Neuron (in vitro differentiated cells): ENCODE measurements around the gene FAM210A.

Experiments used
- H2AFZ ChIP-seq: one replicate; pipeline ENCODE4 v1.6.1; 2013; ENCODE audit warnings: low read depth, mild to moderate bottlenecking, inconsistent platforms, low read length, moderate library complexity
- H3K27me3 ChIP-seq: one replicate; pipeline ENCODE4 v1.6.1; 2013; ENCODE audit warnings: low read length; ENCODE audit not compliant: insufficient read depth
- H3K36me3 ChIP-seq: one replicate; pipeline ENCODE4 v1.6.1; 2013; ENCODE audit warnings: low read length; ENCODE audit not compliant: insufficient read depth
- H3K4me1 ChIP-seq: one replicate; pipeline ENCODE4 v1.6.1; 2013; ENCODE audit warnings: low read length; ENCODE audit not compliant: insufficient read depth
- H3K4me3 ChIP-seq: 2 replicates; pipeline ENCODE4 v1.5.1; 2013; ENCODE audit warnings: mild to moderate bottlenecking, low read length, moderate library complexity
- H3K9me3 ChIP-seq: one replicate; pipeline ENCODE4 v1.6.1; 2013; ENCODE audit warnings: low read length

The FAM210A gene

DNA sequence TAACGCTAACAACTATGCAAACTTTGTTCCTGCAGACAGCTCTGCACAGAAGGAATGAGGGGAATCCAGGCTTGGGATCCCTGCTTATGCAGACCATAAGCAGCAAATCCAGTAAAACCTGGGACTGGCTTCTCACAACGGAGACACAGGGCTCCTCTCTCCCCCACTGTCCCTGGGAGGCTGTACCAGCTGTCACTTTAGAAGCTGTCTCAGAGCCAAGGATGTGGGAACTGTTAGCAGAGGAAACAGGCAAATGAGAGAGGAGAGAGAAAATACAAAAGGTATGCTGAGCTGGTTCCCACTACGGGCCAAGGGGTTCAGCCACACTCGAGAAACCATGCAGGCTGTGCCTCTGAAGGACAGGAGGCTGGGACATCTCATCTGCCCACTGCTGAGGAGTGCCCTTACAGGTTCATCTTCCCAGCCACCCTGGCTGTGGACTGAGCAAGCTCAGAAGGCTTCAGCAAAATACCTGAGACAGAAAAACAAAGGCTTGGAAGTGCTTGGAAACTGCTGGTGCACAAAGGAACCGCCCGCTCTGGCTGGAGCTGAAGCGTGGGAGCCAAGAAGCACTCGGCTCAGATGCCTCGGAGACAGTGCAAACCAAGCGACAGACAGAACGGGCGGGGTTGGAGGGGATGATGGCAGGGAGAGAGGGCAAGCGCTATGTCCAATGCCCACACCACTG is 72.5 kb downstream of the FAM210A start:
- no peaks in the 10 kb centered on the region for H3K36me3 ChIP-seq
- H3K27me3 ChIP-seq: no peaks in the 10 kb centered on the region
- H3K9me3 ChIP-seq: no peaks in the 10 kb centered on the region
- H3K4me1 ChIP-seq: peaks cover 3% of the 10 kb centered on the region
- H3K4me3 ChIP-seq: no peak overlapping the region
- H2AFZ ChIP-seq: no peak overlapping the region

DNA sequence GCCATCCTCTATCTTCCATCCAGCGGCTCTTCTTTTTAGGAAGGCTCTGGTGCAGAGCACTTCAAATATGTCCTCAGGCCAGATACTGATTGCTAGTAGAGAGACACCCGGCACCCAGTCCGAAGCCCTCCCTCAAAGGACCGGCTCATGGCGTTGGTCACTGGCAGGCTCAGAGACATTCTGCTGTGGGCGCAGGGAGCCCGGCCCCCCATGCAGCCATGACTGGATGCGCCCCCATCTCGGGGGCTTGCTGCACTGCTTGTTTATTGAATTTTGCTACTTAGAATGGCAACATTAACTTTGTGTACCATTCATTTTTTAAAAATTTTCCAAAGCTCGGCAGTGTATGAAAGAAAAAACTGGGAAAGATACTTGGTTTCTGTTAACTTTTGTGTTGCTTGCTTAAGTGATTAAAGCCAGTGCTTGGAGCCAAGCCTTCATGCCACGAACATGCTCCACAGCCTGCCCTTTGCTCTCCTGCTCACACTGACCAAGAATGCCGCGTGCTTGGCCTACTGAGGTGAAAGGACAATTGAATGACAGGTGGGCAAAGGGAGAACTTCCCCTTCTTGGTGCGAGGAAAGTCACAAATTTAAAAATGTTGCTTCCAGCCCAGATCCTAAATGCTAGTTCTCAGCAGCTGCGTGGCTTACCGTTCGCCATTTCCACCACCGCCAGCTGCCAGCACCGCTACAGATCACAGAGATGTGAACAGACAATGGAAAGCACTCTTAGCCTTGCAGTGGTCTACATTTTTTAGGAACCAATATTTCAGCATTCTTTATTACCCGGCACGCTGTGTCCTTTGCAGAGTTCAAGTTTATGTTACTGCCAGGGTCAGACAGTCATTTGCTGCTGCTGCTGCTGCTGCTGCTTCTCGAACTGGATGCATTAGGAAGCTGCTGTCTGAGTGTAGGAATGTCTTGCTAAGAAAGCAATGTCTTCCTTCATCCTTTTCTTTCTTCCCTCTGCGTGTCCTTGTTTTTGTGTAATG is 76.7 kb downstream of the FAM210A start:
- H2AFZ ChIP-seq: no peak overlapping the region
- no peaks in the 10 kb centered on the region for H3K27me3 ChIP-seq
- H3K4me1 ChIP-seq: peaks cover 3% of the 10 kb centered on the region

DNA sequence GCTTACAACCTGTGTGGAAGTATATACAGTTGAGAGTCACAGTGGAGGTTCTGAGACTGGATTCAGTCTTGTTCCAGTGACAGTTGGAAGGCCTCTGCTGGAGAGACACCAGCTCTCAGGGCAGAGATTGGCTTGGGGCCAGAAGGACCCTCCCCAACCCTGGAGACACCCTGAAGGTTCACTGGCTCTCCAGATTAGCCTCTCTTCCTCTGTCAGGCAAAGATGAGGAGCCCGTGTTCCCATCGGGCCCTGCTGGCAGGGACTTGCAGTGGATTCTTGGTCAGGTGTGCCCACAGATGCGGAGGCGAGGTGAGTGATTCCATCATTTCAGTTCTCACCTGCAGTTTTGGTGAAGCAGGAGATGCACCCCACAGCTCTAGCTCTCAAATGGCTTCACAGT is 78.6 kb downstream of the FAM210A start:
- Histone ChIP-seq H3K27me3 (no peaks in the 10 kb centered on the region), H3K9me3 (no peaks in the 10 kb centered on the region), H3K4me3 (no peak overlapping the region), H2AFZ (no peak overlapping the region), H3K36me3 (no peaks in the 10 kb centered on the region), H3K4me1 (peaks cover 3% of the 10 kb centered on the region)

More for the DNA sequence above, 76.7 kb downstream of the FAM210A start:
- H3K9me3 ChIP-seq: no peaks in the 10 kb centered on the region
- H3K36me3 ChIP-seq: no peaks in the 10 kb centered on the region
- H3K4me3 ChIP-seq: no peak overlapping the region

GRCh38 chr18:13646633-13647032 is 79.7 kb downstream of the FAM210A start:
- Histone ChIP-seq H2AFZ (no peak overlapping the region), H3K27me3 (no peaks in the 10 kb centered on the region), H3K4me3 (no peak overlapping the region), H3K36me3 (no peaks in the 10 kb centered on the region), H3K9me3 (no peaks in the 10 kb centered on the region), H3K4me1 (peaks cover 3% of the 10 kb centered on the region)

- Histone ChIP-seq H3K4me3 (no peak overlapping the region), H3K36me3 (no peaks in the 10 kb centered on the region), H3K9me3 (no peaks in the 10 kb centered on the region), H3K27me3 (no peaks in the 10 kb centered on the region), H2AFZ (no peak overlapping the region), H3K4me1 (peaks cover 3% of the 10 kb centered on the region)
These were observed 81.3 kb downstream of the FAM210A start for GRCh38 chr18:13645093-13645492.

GRCh38 chr18:13643261-13643751 is 83.1 kb downstream of the FAM210A start:
- no peaks in the 10 kb centered on the region for H3K36me3 ChIP-seq
- H3K4me1 ChIP-seq: no peaks in the 10 kb centered on the region
- no peak overlapping the region for H2AFZ ChIP-seq
- no peaks in the 10 kb centered on the region for H3K9me3 ChIP-seq
- H3K4me3 ChIP-seq: no peak overlapping the region
- no peaks in the 10 kb centered on the region for H3K27me3 ChIP-seq

DNA sequence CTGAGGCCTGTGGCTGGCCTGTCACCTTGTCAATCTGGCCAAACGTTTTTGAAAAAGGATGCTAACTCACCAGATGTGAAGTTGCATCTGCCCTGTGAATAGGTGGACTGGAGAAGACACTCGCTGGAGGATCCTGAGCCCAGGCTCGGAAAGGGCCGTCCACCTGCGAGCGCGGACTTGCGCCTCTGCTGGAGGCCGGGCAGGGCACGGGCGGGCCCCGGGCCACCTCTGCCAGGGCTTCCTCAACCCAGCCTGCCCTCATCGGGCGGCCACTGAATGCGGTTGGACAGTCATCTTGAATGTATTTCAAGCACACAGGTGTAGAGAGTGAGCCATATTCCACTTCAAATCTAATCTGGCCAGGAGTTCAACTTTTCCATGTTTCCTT is 83.9 kb downstream of the FAM210A start:
- H3K36me3 ChIP-seq: no peaks in the 10 kb centered on the region

GRCh38 chr18:13641551-13642439 is 84.6 kb downstream of the FAM210A start:
- H2AFZ ChIP-seq: no peak overlapping the region
- no peaks in the 10 kb centered on the region for H3K4me1 ChIP-seq
- H3K27me3 ChIP-seq: no peaks in the 10 kb centered on the region
- H3K4me3 ChIP-seq: no peak overlapping the region
- H3K36me3 ChIP-seq: no peaks in the 10 kb centered on the region
- H3K9me3 ChIP-seq: no peaks in the 10 kb centered on the region

More for the DNA sequence above, 83.9 kb downstream of the FAM210A start:
- Histone ChIP-seq H3K4me1 (no peaks in the 10 kb centered on the region), H3K9me3 (no peaks in the 10 kb centered on the region), H3K27me3 (no peaks in the 10 kb centered on the region), H2AFZ (no peak overlapping the region), H3K4me3 (no peak overlapping the region)

- Histone ChIP-seq H3K4me3 (no peak overlapping the region), H3K4me1 (peaks cover 3% of the 10 kb centered on the region), H3K27me3 (no peaks in the 10 kb centered on the region), H2AFZ (no peak overlapping the region), H3K9me3 (no peaks in the 10 kb centered on the region), H3K36me3 (no peaks in the 10 kb centered on the region)
These were observed 86.0 kb downstream of the FAM210A start for GRCh38 chr18:13640266-13640860.

DNA sequence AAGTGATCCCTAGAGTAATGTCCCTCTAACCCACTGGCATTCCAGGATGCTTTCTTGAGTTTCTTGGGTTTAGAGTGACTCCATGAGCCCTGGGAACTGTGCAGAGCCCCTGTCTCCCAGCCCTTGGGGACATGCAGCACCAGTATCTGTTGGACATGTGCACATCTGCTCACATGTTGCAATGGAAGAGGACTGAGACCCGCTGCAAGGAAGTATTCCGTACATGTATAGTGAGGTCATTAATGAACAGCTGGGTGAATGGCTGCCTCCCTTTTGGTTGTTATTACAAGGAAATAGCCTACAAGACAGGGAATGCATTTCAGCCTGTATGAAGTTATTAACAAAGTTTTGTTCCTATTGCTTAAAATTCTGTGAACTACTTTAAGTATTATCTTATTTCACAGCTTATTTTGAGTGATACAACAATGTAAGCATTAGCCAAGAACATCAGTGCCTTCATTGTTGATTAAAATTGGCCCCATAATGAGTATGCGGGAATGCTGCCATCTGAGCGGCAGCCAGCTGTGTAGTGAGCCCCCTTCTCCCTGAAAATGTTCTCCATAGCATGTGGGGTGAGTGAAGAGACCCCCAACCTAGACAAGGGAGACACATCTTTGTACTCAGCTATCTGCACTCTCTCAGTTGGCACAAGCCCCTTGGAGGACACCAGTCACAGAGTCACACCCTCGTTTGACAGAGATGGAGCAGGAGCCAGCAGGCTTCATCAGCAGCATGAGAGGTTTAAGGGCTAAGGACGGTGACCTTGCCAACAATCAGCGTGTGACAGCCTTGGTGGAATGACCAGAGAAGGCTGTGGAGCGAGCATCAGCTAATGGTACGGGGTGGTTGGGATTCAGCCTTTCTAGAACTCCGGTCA is 87.4 kb downstream of the FAM210A start:
- Histone ChIP-seq H3K4me3 (no peak overlapping the region), H2AFZ (no peak overlapping the region), H3K27me3 (no peaks in the 10 kb centered on the region), H3K4me1 (peaks cover 3% of the 10 kb centered on the region), H3K36me3 (no peaks in the 10 kb centered on the region), H3K9me3 (no peaks in the 10 kb centered on the region)

GRCh38 chr18:13635046-13635445 is 91.3 kb downstream of the FAM210A start:
- no peaks in the 10 kb centered on the region for H3K27me3 ChIP-seq
- H3K4me1 ChIP-seq: peaks cover 3% of the 10 kb centered on the region
- no peaks in the 10 kb centered on the region for H3K36me3 ChIP-seq
- H3K9me3 ChIP-seq: peaks cover 13% of the 10 kb centered on the region
- no peak overlapping the region for H2AFZ ChIP-seq
- H3K4me3 ChIP-seq: no peak overlapping the region
